ENCODE data around the gene CUTA.

The CUTA gene

DNA sequence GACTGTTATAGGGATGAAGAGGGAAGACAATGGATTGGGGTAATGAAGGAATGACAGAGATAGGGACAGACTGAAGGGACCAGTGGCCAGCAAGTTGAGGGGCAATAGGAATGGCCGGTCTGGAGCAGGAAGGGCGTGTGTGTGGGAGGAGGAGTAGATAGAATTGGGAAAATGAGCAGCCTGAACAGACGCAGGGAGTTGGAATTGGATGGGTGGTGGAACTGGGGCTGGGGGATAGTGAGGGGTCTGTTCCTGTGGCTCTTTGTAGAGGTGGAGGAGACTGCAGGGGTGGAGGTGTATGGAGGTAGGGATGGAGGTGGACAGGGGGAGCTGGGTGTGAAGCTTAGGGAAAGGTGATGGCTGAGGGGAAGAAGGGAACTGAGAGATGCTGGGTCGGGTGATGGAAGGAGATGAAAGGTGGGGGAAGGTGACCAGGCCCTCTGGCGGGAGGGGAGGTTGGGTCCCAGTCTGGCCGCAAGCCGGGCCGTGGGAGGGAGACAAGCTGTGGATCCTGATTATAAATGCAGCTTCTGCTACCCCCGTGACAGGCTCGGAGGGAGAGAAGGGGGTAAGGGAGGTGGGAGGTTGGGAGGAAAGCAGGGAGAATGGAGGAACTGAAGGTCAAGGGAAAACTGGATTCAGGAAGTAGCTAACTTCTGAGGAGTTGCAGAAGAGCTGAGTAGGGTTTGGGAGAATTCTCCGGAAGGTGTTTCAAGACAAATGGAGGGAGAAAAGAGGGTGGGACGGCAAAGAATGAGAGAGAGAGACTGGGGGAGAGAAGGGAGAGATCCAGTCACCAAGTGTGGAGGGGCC, 7.2 kb upstream of the CUTA start:
- no peak for DNase-seq (ENCODE audit: low read depth in 2 of 2, low spot score in 1 of 2)

DNA sequence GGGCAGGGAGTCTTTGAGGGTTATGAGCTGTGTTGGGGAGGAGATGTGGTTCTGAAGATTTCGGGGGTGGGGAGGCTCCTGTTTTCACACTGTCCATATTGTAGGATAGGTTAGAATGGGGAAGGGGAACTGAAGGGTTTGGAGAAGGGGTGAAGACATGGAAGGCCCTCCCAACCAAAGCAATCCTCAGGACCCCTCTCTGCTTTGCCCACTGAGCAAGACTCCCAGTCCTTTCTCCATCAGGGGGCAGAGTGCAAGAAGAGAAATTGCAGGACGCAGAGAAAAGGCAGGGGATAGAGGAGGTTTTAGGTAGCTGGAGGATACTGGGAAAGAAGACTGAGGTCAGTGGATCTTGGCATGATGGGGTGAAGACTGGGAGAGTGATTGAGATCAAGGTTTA, 5.9 kb upstream of the CUTA start:
- no peak for DNase-seq (ENCODE audit: low read depth in 2 of 2, low spot score in 1 of 2)

DNA sequence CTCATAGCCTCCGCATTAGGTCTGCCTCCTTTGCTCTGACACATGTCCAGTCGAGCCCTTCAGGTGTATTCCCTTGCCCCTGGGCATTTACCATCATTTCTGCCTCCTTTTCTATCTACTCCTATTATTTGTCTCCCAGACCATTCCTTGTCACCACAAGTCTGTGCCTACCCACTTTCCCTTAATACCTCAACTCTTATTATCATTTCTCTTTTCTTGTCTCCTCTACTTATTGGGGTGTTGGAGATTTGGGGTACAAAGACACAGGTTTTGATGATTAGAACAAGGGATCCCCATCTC, 3.4 kb upstream of the CUTA start:
- DNase-seq (ENCODE audit: low read depth in 2 of 2, low spot score in 1 of 2), result no peak

DNA sequence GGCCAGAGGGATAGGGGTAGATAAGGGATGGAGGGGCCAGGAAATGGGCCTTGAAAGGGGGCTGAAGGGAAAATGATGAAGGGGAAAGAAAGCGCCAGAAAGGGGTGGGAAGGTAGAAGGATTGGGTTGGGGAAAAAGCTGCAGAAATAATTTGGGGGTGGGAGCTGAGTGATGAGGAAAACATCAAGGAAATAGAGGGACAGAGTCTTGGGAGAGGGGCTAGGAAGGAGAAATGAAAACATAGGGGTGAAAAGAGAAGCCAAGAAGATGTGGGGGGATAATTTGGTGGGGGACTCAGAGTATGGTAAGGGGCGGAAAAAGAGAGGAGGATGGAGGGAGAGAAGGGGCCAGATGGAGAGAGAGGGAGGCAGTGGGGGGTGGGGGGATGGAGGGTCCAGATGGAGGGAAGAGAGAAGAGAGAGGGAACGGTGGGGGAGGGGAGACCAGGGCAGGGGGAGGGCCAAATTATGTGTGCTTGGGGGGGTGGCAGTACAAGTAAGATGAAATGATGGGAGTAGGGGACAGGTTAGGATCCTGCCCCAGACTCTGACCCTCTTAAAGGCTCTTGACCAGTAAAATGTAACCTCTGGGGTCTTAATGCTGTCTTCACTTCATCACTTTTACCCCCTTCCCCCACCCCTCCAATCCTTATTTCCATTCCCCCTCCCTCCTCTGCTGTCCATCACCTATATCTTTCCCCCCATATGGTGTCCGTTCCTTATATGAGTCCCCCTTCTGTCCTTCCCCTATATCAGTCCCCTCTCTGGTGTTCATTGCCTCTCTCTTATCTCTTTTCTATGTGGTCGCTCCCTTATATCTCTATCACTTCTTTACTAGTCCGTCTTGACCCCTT, 2.8 kb upstream of the CUTA start:
- no peak for DNase-seq (ENCODE audit: low read depth in 2 of 2, low spot score in 1 of 2)

DNA sequence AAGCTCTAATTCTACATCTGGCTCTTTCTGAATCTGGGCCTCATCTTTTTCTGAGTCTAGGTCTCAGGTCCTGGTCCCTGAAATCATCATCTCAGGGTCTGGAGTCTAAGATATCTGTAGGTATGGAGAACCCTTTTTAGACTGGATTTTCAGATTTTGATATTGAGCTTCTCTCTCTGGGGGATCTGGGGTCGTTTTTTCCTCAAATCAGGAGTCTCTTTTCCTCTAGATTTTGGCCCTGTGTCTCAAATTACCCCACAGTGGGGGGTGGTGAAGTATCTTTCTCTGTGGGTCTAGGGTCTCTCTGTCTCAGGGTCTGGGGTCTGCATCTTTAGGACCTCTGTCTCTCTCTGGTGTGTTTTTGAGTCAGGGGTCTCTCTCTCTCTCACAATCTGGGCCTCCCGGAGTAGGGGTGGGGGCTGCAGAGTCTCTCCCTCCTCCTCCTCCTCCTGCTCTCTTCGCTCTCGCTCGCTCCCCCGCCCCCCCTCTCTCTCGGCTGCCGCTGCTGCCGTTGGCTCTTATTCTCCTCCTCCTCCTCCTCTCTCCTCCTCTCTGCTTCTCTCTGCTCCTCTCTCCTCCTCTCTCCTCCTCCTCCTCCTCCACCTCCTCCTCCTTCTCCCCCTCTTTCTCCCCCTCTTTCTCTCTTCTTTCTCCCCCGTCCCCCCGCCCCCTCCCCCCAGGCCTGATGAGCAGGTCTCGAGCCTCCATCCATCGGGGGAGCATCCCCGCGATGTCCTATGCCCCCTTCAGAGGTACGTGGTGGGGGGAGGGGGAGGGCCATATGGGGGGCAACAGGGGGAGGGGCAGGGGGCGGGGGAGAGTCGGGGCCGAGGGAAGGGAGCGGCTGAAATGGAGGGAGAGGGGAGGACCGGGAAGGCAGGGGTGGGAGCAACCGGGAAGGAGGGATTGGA, 1.9 kb upstream of the CUTA start, which contains the start of gene SYNGAP1:
SYNGAP1 (plus strand) TSS at position 486 of the 911 bp plus-strand sequence; CDS start at position 686, 200 bp downstream.
- DNase-seq (ENCODE audit: low read depth in 2 of 2, low spot score in 1 of 2), result no peak

DNA sequence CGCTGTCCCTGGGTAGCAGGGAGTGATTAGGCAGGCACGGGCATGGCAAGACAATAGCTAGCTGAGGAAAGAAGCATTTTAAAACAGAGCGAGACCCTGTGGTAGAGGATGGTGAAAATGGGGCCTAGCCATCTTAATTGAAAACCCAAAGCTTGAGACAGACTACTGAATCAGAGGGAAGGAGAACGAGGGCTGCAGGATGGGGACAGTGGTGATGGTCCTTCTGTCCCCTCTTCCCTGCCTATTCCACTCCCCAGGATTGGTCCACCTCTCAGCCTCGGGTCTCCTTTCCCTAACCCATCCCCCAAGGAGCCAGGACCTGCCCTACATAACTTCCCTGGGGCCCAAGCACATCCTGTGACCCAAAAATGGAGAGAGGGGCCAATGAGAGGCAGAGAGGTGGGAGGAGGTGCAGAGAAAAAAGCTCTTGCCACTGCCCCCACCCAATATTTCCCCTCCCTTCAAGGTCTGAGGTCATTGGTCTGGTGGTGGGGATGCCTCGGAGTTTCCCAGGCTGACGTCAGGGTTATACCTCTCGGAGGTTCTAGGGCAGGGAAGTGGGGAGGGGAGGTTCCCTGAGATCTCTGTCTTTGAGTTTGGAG, 884 bp upstream of the CUTA start:
- DNase-seq (ENCODE audit: low read depth in 2 of 2, low spot score in 1 of 2), result no peak

DNA sequence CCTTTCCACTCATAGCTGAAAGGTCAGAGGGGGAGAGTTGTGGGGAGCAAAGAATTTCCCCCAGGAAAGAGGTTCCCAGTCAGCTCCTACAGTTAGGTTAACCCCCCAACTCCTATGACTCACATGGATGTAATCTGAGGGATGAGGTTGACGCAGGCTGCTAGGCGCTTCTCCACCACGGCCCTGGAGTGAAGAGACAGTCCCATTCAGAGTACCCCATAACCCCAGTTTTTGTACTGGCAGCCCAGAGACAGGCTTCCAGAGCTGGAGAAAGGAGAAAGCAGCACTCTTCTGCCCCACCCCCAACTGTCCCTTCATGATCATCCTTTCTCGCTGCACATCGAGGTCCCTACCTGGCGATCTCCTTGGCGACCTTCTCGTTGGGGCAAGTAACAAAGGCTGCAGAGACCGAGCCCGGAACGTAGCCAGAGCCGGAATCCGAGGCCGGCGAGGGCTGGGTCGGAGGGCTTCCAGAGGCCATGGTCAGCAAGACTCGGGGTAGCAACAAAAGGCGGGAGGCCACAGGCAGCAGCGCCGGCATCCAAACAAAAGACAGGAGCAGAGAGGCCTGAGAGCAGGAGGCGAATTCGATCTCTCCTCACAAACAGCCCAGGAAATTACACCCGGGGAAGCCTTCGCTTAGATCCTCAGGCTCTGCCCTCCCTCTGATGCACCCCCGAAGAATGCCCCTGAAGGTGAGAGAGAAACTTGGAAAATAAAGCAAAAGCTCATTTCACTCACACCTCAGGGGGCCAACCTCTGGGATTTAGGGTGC, 592 bp downstream of the CUTA start:
- no peak for DNase-seq (ENCODE audit: low read depth in 2 of 2, low spot score in 1 of 2)

DNA sequence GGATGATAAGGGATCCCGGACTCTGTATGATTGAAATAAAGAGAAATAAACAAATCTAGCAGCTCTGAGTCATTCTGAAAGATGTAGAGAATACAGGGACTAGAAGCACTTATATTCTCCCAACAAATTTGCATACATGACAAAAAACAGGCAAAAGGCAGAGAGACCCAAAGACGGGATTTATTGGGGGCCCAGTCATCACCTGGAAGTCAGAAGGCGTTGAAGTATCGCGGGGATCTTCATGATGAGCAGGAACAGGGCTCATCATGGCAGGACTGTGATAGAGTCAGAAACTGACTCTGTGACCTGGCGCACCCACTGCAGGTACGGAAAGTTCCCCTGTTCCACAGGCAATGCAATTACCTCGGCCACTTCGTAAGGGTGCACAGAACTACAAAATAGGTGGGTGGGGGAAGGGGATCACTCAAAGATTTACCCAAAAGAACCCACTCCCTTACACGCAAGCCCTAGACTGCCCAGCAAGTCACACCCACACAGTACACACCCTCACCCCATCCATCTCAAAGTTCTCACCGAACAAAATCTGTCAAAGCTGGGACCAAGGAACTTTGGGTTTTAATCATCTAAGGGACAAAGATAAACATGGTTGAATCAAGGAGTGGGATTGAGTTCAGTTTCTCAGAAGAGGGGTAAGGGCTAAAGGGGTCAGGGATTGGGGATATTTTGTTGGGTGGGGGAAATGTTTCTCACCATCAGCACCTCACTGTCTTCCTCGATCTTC, 1.4 kb downstream of the CUTA start:
- no peak for DNase-seq (ENCODE audit: low read depth in 2 of 2, low spot score in 1 of 2)

DNA sequence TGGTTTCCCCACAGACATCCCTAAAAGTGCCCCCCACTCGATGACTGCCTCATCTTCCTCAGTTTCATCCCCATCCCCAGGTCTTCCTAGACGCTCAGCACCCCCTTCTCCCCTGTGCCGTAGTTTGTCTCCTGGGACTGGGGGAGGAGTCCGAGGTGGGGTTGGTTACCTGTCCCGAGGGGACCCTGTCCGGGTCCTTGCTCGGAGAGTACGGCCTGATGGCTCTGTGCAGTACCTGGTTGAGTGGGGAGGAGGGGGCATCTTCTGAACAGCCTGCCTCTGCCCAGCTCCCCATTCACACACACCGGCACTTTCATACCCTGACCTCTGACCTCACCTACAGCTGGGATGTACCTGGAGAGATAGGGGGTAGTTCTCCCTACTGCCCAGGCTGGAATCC, 2.1 kb downstream of the CUTA start:
- DNase-seq (ENCODE audit: low read depth in 2 of 2, low spot score in 1 of 2), result no peak

DNA sequence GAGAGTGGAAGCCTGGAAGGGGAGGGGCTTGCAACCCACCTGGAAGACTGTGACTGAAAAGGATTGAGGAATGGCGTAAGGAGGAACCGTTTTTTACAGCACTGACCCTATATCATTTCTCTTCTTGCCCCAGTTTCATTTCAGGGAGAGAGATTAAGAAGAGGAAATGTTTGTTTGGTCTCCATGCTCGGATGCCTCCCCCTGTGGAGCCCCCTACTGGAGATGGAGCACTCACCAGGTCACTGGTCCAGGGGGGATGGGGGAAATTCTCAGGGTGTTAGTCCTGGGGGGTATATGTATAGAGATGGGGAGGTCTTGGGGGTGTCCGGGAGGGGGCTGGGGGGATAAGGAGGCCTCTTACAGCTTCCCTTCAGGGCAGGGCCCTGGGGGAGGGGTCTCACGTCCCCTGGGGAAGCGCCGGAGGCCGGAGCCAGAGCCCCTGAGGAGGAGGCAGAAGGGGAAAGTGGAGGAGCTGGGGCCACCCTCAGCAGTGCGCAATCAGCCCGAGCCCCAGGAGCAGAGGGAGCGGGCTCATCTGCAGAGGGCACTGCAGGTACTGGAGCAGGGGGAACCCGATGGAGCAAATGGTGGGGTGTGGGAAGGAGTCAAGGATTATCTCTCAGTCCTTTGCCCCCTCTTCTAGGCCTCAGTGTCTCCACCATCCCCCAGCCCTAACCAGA, 3.2 kb downstream of the CUTA start:
- DNase-seq (ENCODE audit: low read depth in 2 of 2, low spot score in 1 of 2), result no peak

DNA sequence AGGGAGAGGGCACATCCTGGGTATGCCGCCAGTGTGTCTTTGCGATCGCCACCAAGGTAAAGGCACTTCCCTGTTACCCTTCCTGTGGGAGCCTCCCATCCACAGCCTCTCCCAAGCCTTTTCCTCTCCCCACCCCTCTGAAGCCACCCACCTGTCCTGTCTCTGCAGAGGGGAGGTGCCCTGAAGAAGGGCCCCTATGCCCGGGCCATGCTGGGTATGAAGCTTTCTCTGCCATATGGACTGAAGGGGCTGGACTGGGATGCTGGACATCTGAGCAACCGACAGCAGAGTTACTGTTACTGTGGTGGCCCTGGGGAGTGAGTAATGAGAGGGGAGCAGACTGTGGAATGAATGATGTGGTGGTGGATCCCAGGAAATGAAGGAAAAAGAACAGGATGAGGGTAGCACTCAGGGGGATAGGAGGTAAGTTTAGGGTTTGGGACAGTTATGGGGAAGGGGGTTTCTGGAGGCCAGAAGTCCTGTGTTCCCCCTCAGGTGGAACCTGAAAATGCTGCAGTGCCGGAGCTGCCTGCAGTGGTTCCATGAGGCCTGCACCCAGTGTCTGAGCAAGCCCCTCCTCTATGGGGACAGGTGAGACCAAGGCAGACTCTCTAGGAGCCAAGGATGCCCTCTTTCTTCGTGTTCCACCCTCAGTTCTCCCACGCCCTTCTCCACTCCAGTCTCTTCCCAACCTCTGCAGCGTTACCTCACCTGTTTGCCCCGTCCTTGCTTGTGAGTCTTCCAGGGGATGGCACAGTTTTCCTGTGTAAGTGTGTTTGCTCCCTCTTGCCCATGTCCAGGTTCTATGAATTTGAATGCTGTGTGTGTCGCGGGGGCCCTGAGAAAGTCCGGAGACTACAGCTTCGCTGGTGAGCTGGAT, 4.4 kb downstream of the CUTA start:
- no peak for DNase-seq (ENCODE audit: low read depth in 2 of 2, low spot score in 1 of 2)

DNA sequence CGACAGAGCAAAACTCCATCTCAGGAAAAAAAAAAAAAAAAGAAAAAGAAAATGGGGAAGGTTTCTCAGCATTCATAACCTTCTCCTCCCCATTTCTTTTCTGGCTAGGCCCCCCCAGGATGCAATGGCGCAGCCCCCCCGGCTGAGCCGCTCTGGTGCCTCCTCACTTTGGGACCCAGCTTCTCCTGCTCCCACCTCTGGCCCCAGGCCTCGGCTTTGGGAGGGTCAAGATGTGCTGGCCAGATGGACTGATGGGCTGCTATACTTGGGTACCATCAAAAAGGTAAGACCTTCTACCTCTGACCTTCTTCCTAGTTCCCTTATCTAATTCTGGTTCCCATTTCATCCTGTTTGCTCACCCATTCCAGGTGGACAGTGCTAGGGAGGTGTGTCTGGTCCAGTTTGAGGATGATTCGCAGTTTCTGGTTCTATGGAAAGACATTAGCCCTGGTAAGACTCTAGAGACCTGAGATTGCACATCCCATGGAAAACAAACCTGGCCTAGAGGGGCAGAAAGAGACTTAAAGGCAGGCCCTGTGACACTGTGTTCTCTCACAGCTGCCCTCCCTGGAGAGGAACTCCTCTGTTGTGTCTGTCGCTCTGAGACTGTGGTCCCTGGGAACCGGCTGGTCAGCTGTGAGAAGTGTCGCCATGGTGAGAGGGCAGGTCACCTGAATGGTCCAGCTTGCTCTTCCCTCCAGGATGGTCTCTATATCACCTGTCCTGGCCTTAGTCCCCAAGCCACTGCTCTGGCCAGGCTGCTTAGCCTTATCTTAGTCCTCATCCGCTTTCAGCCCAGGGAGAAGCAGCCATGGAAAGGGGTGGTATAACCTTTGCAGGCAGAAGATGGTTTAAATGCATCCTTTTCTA, 5.5 kb downstream of the CUTA start:
- DNase-seq (ENCODE audit: low read depth in 2 of 2, low spot score in 1 of 2), result no peak

DNA sequence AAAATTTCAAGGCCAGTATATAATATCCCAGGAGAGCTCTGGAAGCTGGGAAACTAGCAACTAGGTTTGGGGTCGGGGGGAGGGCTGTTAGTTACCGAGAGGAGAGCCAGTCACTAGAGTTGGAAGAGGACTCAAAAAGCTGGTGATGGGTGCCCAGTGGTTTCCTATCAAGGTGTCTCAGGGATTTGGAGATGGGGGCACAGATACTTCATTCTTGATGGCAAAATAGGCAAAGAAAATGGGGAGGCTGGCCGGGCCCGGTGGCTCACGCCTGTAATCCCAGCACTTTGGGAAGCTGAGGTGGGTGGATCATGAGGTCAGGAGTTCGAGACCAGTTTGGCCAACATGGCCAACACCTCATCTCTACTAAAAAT, 6.3 kb downstream of the CUTA start:
- no peak for DNase-seq (ENCODE audit: low read depth in 2 of 2, low spot score in 1 of 2)

DNA sequence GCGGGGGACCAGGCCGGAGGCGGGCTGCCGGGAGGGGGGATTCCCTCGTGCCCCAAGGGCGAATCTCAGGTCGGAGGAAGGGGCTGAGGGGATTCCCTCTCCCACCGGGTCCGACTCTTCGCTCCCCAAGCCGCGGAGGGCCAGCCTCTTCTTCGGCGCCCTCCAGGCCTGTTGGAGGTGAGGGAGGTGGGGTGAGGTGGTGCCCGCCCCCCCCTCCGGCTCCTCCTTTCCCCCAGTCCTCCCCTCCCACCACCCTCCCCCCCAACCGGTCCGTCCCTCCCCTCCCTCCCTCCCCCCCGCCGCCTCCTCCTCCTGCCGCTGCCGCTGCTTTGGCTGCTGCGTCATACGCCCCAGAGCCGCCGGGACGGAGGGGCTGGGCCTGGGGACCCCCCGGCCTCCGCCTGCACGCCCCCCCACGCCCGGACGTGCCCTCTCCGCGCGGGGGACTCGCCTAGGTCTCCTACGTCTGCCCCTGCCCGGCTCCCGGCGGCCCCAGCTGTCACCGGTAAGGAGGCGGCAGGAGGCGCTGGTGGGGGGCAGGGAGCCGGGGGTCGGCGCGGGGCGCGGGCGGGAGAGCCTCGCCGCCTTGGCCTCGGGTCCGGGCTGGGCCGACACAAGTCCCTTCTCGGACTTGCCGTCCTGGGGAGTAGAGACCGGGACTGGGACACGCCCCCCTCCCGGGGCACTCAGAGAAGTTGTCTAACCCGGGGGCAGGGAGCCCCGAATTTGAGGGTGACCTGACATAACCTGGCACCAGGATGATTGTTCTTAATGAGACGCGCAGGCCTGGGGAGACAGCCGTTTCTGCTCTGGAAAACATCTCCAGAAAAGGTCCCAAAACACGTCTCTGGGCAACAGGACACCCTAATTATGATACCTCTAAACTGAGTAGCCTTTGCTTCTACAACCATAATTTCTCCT, 6.9 kb downstream of the CUTA start, which contains the start of gene PHF1:
PHF1 (plus strand) TSS at position 304 of the 921 bp plus-strand sequence. CDS start 1,250 bp downstream, outside the sequence.
- DNase-seq (ENCODE audit: low read depth in 2 of 2, low spot score in 1 of 2), result peak in 1 of 2 donors; percentile 59

DNA sequence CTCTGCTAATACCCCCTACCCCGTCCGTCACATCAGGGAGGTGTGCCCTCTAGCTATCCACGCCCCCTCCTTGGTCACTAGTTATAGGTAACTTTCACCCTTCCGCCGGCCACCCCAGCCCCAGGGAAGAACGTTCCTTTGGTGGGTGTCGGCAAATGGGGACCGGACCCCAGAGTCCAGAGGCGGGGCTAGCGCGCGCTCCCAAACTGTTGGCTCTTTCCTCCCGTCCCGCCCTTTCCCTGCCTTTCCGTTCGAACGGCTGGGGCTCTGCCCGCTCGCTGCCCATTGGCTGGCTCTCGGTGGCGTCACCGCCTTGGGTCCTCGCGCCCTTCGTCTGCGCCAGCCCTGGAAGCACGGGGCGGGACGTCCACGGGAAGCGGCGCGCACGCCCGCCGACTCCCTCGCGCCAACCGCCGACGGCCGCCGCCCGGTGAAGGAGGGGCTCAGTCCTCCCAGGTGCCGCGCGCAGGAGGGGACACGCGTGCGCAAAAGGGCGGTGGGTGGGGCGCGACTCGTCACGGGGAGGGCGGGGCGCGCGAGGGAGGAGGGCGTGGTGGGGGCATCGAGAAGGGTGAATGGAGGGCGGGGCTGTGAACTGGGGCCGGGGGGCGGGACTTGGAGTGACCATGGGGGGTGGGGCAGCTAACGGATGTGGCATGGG, 7.7 kb downstream of the CUTA start:
- DNase-seq (ENCODE audit: low read depth in 2 of 2, low spot score in 1 of 2), result peak; percentile 97 to 98
